ENCODE measurements around the gene SATL1.

- TF ChIP-seq CTCF (conservative IDR thresholded peaks at IDR 0.05 in 1 of 2, IDR thresholded peaks at IDR 0.05 in 1 of 2; ENCODE audit: extremely low read depth in 1 of 2, insufficient read depth in 1 of 2, low read depth in 1 of 2, low read length in 2 of 2) = peak; percentile 34 to 57
- TF ChIP-seq EZH2 (IDR thresholded peaks at IDR 0.05; ENCODE audit: borderline replicate concordance, low read length) = no peak
Observed at GRCh38 chrX:85052636-85053343, 190.8 kb downstream of the SATL1 start.
